Activated T-helper 2 cell treated with anti-CD3 and anti-CD28 coated beads, Interferon-gamma antibody, Interleukin-2, Interleukin-4, amounts not matched to agents 10 μg/mL and 5 μg/mL and 100 μg/mL, durations not matched to agents 14 hours and 24 hours and 36 hours (primary cell): ENCODE measurements around the gene TSPAN32. TPM values are rescaled to one million over a fixed set of nuclear protein-coding genes. Genes with fewer than 3 reads are reported as not detected.

Experiments used
- DNase-seq: peaks from one replicate; pipeline ENCODE4 v3.0.0; 2021; ENCODE audit warnings: low spot score
- H3K27ac Mint-ChIP-seq: one replicate; pipeline ENCODE4 v1.8.0; 2021; ENCODE audit warnings: mixed read lengths
- H3K27me3 Mint-ChIP-seq: one replicate; pipeline ENCODE4 v1.8.0; 2021; ENCODE audit warnings: low read depth, mixed read lengths
- H3K36me3 Mint-ChIP-seq: one replicate; pipeline ENCODE4 v1.8.0; 2021; ENCODE audit warnings: low read depth, mixed read lengths
- H3K4me1 Mint-ChIP-seq: one replicate; pipeline ENCODE4 v1.8.0; 2021; ENCODE audit warnings: low read depth, mixed read lengths
- H3K4me3 Mint-ChIP-seq: one replicate; pipeline ENCODE4 v1.8.0; 2021; ENCODE audit warnings: low read depth, mild to moderate bottlenecking, moderate library complexity, mixed read lengths
- H3K9me3 Mint-ChIP-seq: one replicate; pipeline ENCODE4 v1.8.0; 2021; ENCODE audit warnings: mixed read lengths
- intact Hi-C: fragments of 100-400 bp; cut with micrococcal nuclease; formaldehyde crosslinking; loops from one replicate; pipeline ENCODE4 v1.15.1; 2023
- total RNA-seq: library from RNA; stranded (reverse); gene quantifications from 2 replicates; pipeline ENCODE4 v1.2.3, GENCODE V29; 2022

The TSPAN32 gene
- total RNA-seq, 1 donor from 2014 or later = 4.6 TPM

- intact Hi-C loops = no loop called here
- no peak for DNase-seq
- no peak overlapping the region for H3K27ac Mint-ChIP-seq
These were observed 38.7 kb upstream of the TSPAN32 start for GRCh38 chr11:2263071-2263565.

GRCh38 chr11:2263724-2264360, 38.0 kb upstream of the TSPAN32 start:
- intact Hi-C loops = no loop called here
- Mint-ChIP-seq H3K9me3 (no peaks in the 10 kb centered on the region), H3K27me3 (peaks cover 8% of the 10 kb centered on the region), H3K27ac (no peak overlapping the region), H3K4me1 (peaks cover 15% of the 10 kb centered on the region), H3K4me3 (no peak overlapping the region), H3K36me3 (no peaks in the 10 kb centered on the region)
- no peak for DNase-seq

More at GRCh38 chr11:2263071-2263565, 38.7 kb upstream of the TSPAN32 start:
- no peaks in the 10 kb centered on the region for H3K9me3 Mint-ChIP-seq
- H3K4me1 Mint-ChIP-seq = peaks cover 15% of the 10 kb centered on the region
- no peak overlapping the region for H3K4me3 Mint-ChIP-seq
- no peaks in the 10 kb centered on the region for H3K36me3 Mint-ChIP-seq
- peaks cover 2% of the 10 kb centered on the region for H3K27me3 Mint-ChIP-seq

GRCh38 chr11:2264366-2265053, 37.3 kb upstream of the TSPAN32 start:
- Mint-ChIP-seq H3K36me3 (no peaks in the 10 kb centered on the region), H3K27me3 (peaks cover 8% of the 10 kb centered on the region), H3K4me3 (no peak overlapping the region), H3K4me1 (peaks cover 15% of the 10 kb centered on the region), H3K27ac (no peak overlapping the region), H3K9me3 (no peaks in the 10 kb centered on the region)
- DNase-seq = no peak
- intact Hi-C loops = no loop called here

GRCh38 chr11:2265396-2265795, 36.4 kb upstream of the TSPAN32 start:
- Mint-ChIP-seq H3K27ac (peak overlapping the region; percentile 38), H3K4me1 (peaks cover 15% of the 10 kb centered on the region), H3K27me3 (peaks cover 8% of the 10 kb centered on the region), H3K4me3 (peak overlapping the region; percentile 13), H3K36me3 (no peaks in the 10 kb centered on the region), H3K9me3 (no peaks in the 10 kb centered on the region)
- DNase-seq = peak; percentile 12
- intact Hi-C loops = no loop called here

GRCh38 chr11:2265854-2266585, 35.8 kb upstream of the TSPAN32 start:
- Mint-ChIP-seq H3K4me1 (peaks cover 15% of the 10 kb centered on the region), H3K4me3 (peak overlapping the region; percentile 21), H3K9me3 (no peaks in the 10 kb centered on the region), H3K27ac (peak overlapping the region; percentile 38), H3K27me3 (peaks cover 12% of the 10 kb centered on the region), H3K36me3 (no peaks in the 10 kb centered on the region)
- intact Hi-C loops = no loop called here
- no peak for DNase-seq

- no peaks in the 10 kb centered on the region for H3K36me3 Mint-ChIP-seq
- peaks cover 16% of the 10 kb centered on the region for H3K27me3 Mint-ChIP-seq
- intact Hi-C loops = no loop called here
- H3K27ac Mint-ChIP-seq = no peak overlapping the region
- no peak overlapping the region for H3K4me3 Mint-ChIP-seq
- no peak for DNase-seq
- no peaks in the 10 kb centered on the region for H3K9me3 Mint-ChIP-seq
- H3K4me1 Mint-ChIP-seq = peaks cover 15% of the 10 kb centered on the region
These were observed 35.1 kb upstream of the TSPAN32 start for GRCh38 chr11:2266586-2267305.

GRCh38 chr11:2267306-2267850, 34.4 kb upstream of the TSPAN32 start:
- Mint-ChIP-seq H3K27me3 (peaks cover 16% of the 10 kb centered on the region), H3K4me3 (no peak overlapping the region), H3K9me3 (no peaks in the 10 kb centered on the region), H3K36me3 (no peaks in the 10 kb centered on the region), H3K4me1 (peaks cover 15% of the 10 kb centered on the region), H3K27ac (no peak overlapping the region)
- DNase-seq = no peak
- intact Hi-C loops = no loop called here

- Mint-ChIP-seq H3K27me3 (peaks cover 19% of the 10 kb centered on the region), H3K4me1 (peaks cover 15% of the 10 kb centered on the region), H3K9me3 (no peaks in the 10 kb centered on the region), H3K27ac (no peak overlapping the region), H3K36me3 (no peaks in the 10 kb centered on the region), H3K4me3 (peak overlapping the region; percentile 30)
- no peak for DNase-seq
- intact Hi-C loops = loop anchor here (2.0 kb wide), 1 partner anchor 127 kb away; no protein-coding TSS in a partner anchor
These were observed 33.7 kb upstream of the TSPAN32 start for GRCh38 chr11:2267851-2268728.

GRCh38 chr11:2268729-2269600, 32.8 kb upstream of the TSPAN32 start:
- peaks cover 22% of the 10 kb centered on the region for H3K27me3 Mint-ChIP-seq
- peaks cover 15% of the 10 kb centered on the region for H3K4me1 Mint-ChIP-seq
- H3K36me3 Mint-ChIP-seq = no peaks in the 10 kb centered on the region
- H3K4me3 Mint-ChIP-seq = peak overlapping the region; percentile 30
- intact Hi-C loops = loop anchor here (1.0 to 2.0 kb wide), 2 partner anchors 128 to 192 kb away; no protein-coding TSS in a partner anchor
- no peaks in the 10 kb centered on the region for H3K9me3 Mint-ChIP-seq
- peak; percentile 21 for DNase-seq
- no peak overlapping the region for H3K27ac Mint-ChIP-seq

- peaks cover 15% of the 10 kb centered on the region for H3K4me1 Mint-ChIP-seq
- no peak overlapping the region for H3K27ac Mint-ChIP-seq
- peaks cover 22% of the 10 kb centered on the region for H3K27me3 Mint-ChIP-seq
- H3K4me3 Mint-ChIP-seq = no peak overlapping the region
- intact Hi-C loops = loop anchor here (1.0 to 2.0 kb wide), 2 partner anchors 129 to 192 kb away; no protein-coding TSS in a partner anchor
- H3K36me3 Mint-ChIP-seq = no peaks in the 10 kb centered on the region
- H3K9me3 Mint-ChIP-seq = no peaks in the 10 kb centered on the region
- DNase-seq = peak; percentile 39
These were observed 32.1 kb upstream of the TSPAN32 start for GRCh38 chr11:2269601-2270321.
